Measurements from ENCODE around the gene SEMA4A. TPM values are rescaled to one million over a fixed set of nuclear protein-coding genes. Genes with fewer than 3 reads are reported as not detected.
"Not testable (repeated sequence)": the region's sequence is repeated elsewhere in the genome, so short reads cannot be mapped to it uniquely, and the experiment has no call there.

SEMA4A gene
- total RNA-seq, 6 experiments from 2014 or later, result 0.71 to 1.1 (median 0.83) TPM

DNA sequence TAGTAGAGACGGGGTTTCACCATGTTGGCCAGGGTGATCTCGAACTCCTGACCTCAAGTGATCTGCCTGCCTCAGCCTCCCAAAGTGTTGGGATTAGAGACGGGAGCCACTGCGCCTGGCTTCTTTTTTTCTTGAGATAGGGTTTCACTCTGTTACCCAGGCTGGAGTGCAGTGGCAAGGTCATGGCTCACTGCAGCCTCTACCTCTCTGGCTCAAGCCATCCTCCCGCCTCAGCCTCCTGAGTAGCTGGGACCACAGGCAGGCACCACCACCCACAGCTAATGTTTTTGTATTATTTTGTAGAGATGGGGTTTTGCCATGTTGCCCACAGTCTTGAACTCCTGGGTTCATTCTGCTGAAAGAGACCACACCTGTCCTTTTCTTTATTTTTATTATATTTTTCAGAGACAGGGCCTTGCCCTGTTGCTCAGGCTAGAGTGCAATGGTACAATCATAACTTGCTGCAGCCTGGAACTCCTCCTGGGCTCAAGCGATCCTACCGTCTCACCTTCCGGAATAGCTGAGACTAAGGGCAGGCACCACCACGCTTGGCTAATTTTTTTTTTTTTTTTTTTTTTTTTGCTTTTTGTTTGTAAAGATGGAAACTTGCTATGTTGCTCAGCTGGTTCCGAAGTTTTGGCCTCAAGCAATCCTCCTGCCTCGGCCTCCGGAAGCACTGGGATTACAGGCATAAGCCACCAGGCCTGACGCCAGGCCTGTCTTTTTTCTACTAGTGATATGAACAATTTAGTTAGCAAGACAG is 35.8 kb upstream of the SEMA4A start:
- TF ChIP-seq, protein P1, sequence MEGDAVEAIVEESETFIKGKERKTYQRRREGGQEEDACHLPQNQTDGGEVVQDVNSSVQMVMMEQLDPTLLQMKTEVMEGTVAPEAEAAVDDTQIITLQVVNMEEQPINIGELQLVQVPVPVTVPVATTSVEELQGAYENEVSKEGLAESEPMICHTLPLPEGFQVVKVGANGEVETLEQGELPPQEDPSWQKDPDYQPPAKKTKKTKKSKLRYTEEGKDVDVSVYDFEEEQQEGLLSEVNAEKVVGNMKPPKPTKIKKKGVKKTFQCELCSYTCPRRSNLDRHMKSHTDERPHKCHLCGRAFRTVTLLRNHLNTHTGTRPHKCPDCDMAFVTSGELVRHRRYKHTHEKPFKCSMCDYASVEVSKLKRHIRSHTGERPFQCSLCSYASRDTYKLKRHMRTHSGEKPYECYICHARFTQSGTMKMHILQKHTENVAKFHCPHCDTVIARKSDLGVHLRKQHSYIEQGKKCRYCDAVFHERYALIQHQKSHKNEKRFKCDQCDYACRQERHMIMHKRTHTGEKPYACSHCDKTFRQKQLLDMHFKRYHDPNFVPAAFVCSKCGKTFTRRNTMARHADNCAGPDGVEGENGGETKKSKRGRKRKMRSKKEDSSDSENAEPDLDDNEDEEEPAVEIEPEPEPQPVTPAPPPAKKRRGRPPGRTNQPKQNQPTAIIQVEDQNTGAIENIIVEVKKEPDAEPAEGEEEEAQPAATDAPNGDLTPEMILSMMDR (IDR thresholded peaks at IDR 0.05), result no peak
- H3K9me3 Mint-ChIP-seq, result peaks cover 29% of the 10 kb centered on the region
- peaks cover 70% of the 10 kb centered on the region for H3K36me3 Mint-ChIP-seq (ENCODE audit: low read depth)
- peaks cover 70% of the 10 kb centered on the region for H3K27me3 Mint-ChIP-seq (ENCODE audit: insufficient read depth)
- H3K4me1 Mint-ChIP-seq (ENCODE audit: low read depth), result peaks cover 65% of the 10 kb centered on the region
- DNase-seq, result no peak
- peak overlapping the region; percentile 98 for H3K27ac Mint-ChIP-seq
- H3K4me3 Mint-ChIP-seq, result peak overlapping the region; percentile 95

DNA sequence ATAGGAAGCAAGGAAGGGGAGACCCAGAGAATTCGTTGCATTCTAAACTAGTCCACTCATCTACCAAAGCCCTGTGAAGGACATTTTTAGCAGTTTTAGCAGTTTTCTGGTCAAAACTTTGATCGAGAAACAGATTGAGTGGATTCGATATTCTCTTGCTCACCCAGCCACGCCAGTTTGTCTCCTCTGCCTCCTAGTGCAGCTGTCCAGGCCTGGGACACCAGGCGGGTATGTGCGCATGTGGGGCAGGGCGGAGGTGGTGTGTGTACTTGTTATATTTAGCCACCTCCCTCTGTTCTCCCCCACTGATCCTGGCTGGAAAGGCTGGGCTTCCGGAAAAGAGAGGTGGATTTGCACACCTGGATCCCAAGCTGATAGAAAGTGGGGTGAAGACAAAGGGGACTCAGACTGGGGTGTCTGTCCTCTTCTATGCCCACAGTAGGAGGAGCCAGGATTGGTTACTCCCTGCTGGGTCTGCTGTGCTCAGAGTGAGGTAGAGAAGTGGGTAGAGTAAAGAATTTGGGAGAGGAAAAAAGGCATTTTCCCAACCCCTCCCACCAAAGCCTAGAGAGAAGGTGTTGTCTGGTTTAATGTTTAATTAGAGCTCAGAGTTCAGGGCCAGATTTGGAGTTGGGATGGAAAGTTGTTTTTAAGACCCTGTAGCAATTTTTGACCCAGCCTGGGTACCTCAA is 35.1 kb upstream of the SEMA4A start:
- peak overlapping the region; percentile 98 for H3K27ac Mint-ChIP-seq
- peaks cover 33% of the 10 kb centered on the region for H3K9me3 Mint-ChIP-seq
- H3K4me3 Mint-ChIP-seq, result peak overlapping the region; percentile 95
- peaks cover 77% of the 10 kb centered on the region for H3K27me3 Mint-ChIP-seq (ENCODE audit: insufficient read depth)
- DNase-seq, result no peak
- TF ChIP-seq, protein P1 (IDR thresholded peaks at IDR 0.05), result no peak
- H3K4me1 Mint-ChIP-seq (ENCODE audit: low read depth), result peaks cover 65% of the 10 kb centered on the region
- peaks cover 76% of the 10 kb centered on the region for H3K36me3 Mint-ChIP-seq (ENCODE audit: low read depth)

DNA sequence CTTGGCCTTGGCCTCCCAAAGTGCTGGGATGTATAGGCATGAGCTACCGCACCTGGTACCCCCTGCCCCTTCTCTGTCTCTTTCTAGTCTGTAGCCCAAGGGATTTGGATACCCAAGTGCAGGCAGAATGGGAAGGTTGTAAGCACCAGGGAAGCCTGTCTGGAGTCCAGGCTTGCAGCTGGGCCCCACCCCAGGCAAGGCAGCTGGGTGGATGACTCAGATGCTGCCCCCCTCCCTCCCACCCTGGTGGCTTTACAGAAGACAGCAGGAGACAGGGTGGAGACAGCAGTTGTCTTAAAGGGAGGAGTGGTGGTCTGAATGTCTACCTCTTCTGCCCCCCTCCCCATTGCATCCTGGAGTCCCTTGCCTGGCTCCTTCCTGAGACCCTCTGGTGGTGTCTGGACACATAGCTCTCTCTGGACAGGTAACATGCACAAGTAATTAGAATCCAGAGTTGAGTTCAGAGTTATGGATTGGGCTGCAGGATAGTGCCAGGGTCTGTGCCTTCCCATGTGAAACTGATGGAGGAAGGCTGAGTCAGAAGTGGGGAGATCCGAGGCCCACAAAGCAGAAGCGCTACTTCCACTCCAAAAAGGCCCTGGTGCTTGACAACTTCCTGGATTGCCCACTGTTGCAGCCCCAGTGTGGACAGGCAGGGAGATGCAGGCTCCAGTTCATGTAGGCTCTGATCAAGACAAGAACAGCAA is 33.7 kb upstream of the SEMA4A start:
- peaks cover 30% of the 10 kb centered on the region for H3K9me3 Mint-ChIP-seq
- H3K36me3 Mint-ChIP-seq (ENCODE audit: low read depth), result peaks cover 81% of the 10 kb centered on the region
- DNase-seq, result no peak
- H3K27ac Mint-ChIP-seq, result peak overlapping the region; percentile 98
- H3K4me3 Mint-ChIP-seq, result peak overlapping the region; percentile 95
- H3K4me1 Mint-ChIP-seq (ENCODE audit: low read depth), result peaks cover 69% of the 10 kb centered on the region
- peaks cover 88% of the 10 kb centered on the region for H3K27me3 Mint-ChIP-seq (ENCODE audit: insufficient read depth)
- TF ChIP-seq, protein P1 (IDR thresholded peaks at IDR 0.05), result peak; percentile 23; the same call in 1 of the 2 replicates

DNA sequence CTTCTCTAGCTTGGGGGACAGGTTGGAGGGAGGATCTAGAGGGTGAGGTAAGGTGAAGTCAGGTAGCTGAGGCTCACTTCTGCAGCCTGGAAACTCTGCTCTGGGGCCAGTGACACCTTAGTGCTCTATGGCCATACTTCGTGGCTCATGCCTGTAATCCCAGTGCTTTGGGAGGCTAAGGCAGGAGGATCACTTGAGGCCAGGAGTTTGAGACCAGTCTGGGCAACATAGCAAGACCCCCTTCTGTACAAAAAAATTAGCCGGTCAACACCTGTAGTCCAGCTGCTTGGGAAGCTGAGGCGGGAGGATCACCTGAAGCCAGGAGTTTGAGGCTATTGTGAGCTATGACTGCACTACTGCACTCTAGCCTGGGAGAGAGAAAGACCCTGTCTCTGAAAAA is 33.1 kb upstream of the SEMA4A start:
- peaks cover 29% of the 10 kb centered on the region for H3K9me3 Mint-ChIP-seq
- H3K4me1 Mint-ChIP-seq (ENCODE audit: low read depth), result peaks cover 76% of the 10 kb centered on the region
- H3K36me3 Mint-ChIP-seq (ENCODE audit: low read depth), result peaks cover 81% of the 10 kb centered on the region

DNA sequence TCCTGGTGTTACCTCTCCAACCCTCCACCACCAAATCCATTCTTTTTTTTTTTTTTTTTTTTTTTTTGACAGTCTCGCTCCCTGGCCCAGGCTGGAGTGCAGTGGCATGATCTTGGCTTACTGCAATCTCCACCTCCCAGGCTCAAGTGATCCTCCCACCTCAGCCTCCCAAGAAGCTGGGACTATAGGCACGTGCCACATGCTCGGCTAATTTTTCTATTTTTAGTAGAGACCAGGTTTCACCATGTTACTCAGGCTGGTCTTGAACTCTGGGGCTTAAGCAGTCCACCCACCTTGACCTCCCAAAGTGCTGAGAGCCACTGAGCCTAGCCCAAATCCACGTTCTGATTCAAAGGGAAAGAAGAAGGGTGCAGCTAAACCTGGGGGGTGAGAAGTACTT is 32.4 kb upstream of the SEMA4A start:
- H3K27ac Mint-ChIP-seq, result peak overlapping the region; percentile 98
- peak overlapping the region; percentile 95 for H3K4me3 Mint-ChIP-seq
- peaks cover 86% of the 10 kb centered on the region for H3K27me3 Mint-ChIP-seq (ENCODE audit: insufficient read depth)
- peaks cover 78% of the 10 kb centered on the region for H3K36me3 Mint-ChIP-seq (ENCODE audit: low read depth)
- DNase-seq, result not testable (repeated sequence)
- peaks cover 23% of the 10 kb centered on the region for H3K9me3 Mint-ChIP-seq
- H3K4me1 Mint-ChIP-seq (ENCODE audit: low read depth), result peaks cover 81% of the 10 kb centered on the region

More for the DNA sequence above, 33.1 kb upstream of the SEMA4A start:
- H3K27me3 Mint-ChIP-seq (ENCODE audit: insufficient read depth), result peaks cover 88% of the 10 kb centered on the region
- TF ChIP-seq, protein P1 (IDR thresholded peaks at IDR 0.05), result no peak
- peak overlapping the region; percentile 98 for H3K27ac Mint-ChIP-seq
- DNase-seq, result no peak
- peak overlapping the region; percentile 95 for H3K4me3 Mint-ChIP-seq
